HT-29 (cell line): ENCODE data around the gene DOCK6. TPM values are rescaled to one million over a fixed set of nuclear protein-coding genes. Genes with fewer than 3 reads are reported as not detected.

ENCODE experiments used
- DNase-seq: peaks from one replicate; pipeline ENCODE4 v3.0.0-alpha.2; 2015; ENCODE audit warnings: low spot score
- total RNA-seq: library from RNA; depleted of rRNA; stranded (reverse); fragments of >200 nt; shearing (Covaris generic); gene quantifications from 2 replicates; pipeline ENCODE4 v1.2.3, GENCODE V29; 2014

The DOCK6 gene
- total RNA-seq, 1 experiment from 2014 or later: 19.4 TPM

- DNase-seq: no peak
These were observed 17.3 kb downstream of the DOCK6 start for GRCh38 chr19:11244846-11245589.

GRCh38 chr19:11243798-11244169 lies 18.5 kb downstream of the DOCK6 start:
- no peak for DNase-seq

GRCh38 chr19:11242864-11243797 lies 19.2 kb downstream of the DOCK6 start:
- DNase-seq: peak; percentile 85

- DNase-seq: no peak
These were observed 20.3 kb downstream of the DOCK6 start for GRCh38 chr19:11242025-11242424.

GRCh38 chr19:11240008-11240444 lies 22.3 kb downstream of the DOCK6 start:
- DNase-seq: no peak

GRCh38 chr19:11239377-11240000 lies 22.8 kb downstream of the DOCK6 start, which contains the start of gene ANGPTL8:
Gene ANGPTL8, plus strand, starts transcription at chr19:11239619. Its CDS starts 19 bp downstream, at chr19:11239638.
- DNase-seq: no peak

GRCh38 chr19:11238781-11239376 lies 23.4 kb downstream of the DOCK6 start:
- no peak for DNase-seq

GRCh38 chr19:11238041-11238440 lies 24.3 kb downstream of the DOCK6 start:
- DNase-seq: no peak

- no peak for DNase-seq
These were observed 25.0 kb downstream of the DOCK6 start for GRCh38 chr19:11237321-11237720.

GRCh38 chr19:11236324-11237301 lies 25.7 kb downstream of the DOCK6 start:
- no peak for DNase-seq

GRCh38 chr19:11234486-11235075 lies 27.7 kb downstream of the DOCK6 start:
- no peak for DNase-seq

- DNase-seq: no peak
These were observed 29.3 kb downstream of the DOCK6 start for GRCh38 chr19:11233073-11233472.

GRCh38 chr19:11232555-11232954 lies 29.8 kb downstream of the DOCK6 start:
- no peak for DNase-seq

- no peak for DNase-seq
These were observed 31.5 kb downstream of the DOCK6 start for GRCh38 chr19:11230621-11231386.

GRCh38 chr19:11227195-11227886 lies 35.0 kb downstream of the DOCK6 start:
- peak; percentile 19 for DNase-seq

- DNase-seq: no peak
These were observed 35.6 kb downstream of the DOCK6 start for GRCh38 chr19:11226716-11227166.

- DNase-seq: no peak
These were observed 36.5 kb downstream of the DOCK6 start for GRCh38 chr19:11225815-11226214.

- DNase-seq: no peak
These were observed 37.2 kb downstream of the DOCK6 start for GRCh38 chr19:11225172-11225571.
